Coronary artery (tissue), 2 donors: ENCODE results near the gene TYW1B.
"Not testable (repeated sequence)": the region's sequence is repeated elsewhere in the genome, so short reads cannot be mapped to it uniquely, and the experiment has no call there.

Source experiments
- DNase-seq: peaks from one replicate; pipeline ENCODE4 v3.0.0-alpha.2; 2017; ENCODE audit warnings: low spot score
- H3K27ac ChIP-seq, 2 donors: fragments of 200-600 bp; sonication (generic); one replicate each; pipeline ENCODE4 v1.5.1; 2016 to 2019
- H3K4me3 ChIP-seq: fragments of 200-600 bp; sonication (generic); 2 replicates; pipeline ENCODE4 v1.5.1; 2016; ENCODE audit warnings: mild to moderate bottlenecking, moderate library complexity
- CTCF ChIP-seq: fragments of 200-600 bp; sonication (generic); IDR thresholded peaks from one replicate; pipeline ENCODE4 v1.5.1; 2019; ENCODE audit warnings: antibody characterized with exemption

The TYW1B gene

GRCh38 chr7:72538856-72539255 lies 289.1 kb downstream of the TYW1B start:
- Histone ChIP-seq H3K27ac (no peak overlapping the region), H3K4me3 (no peak overlapping the region)
- DNase-seq, result no peak
- TF ChIP-seq CTCF, result no peak

- TF ChIP-seq CTCF, result no peak
- no peak for DNase-seq
- Histone ChIP-seq H3K4me3 (no peak overlapping the region), H3K27ac (no peak overlapping the region)
Measured at GRCh38 chr7:72538147-72538546, 289.9 kb downstream of the TYW1B start.

GRCh38 chr7:72536038-72536437 lies 292.0 kb downstream of the TYW1B start:
- not testable (repeated sequence) for H3K4me3 ChIP-seq, H3K27ac ChIP-seq, DNase-seq

- DNase-seq, H3K4me3 ChIP-seq: not testable (repeated sequence)
Measured at GRCh38 chr7:72531048-72531447, 297.0 kb downstream of the TYW1B start.

More at GRCh38 chr7:72531048-72531447, 297.0 kb downstream of the TYW1B start:
- not testable (repeated sequence) for H3K27ac ChIP-seq
